Liver (tissue), 9 donors: ENCODE results near the gene CIBAR2. TPM values are rescaled to one million over a fixed set of nuclear protein-coding genes. Genes with fewer than 3 reads are reported as not detected.

ENCODE experiments used
- DNase-seq: peaks from one replicate; pipeline ENCODE4 v3.0.0-alpha.2; 2017; ENCODE audit warnings: low spot score
- H3K27ac ChIP-seq, 2 donors: one replicate each; pipeline ENCODE4 v1.7.0; 2013; ENCODE audit warnings: inconsistent platforms in 2 of 2, low read length in 2 of 2, control low read depth in 1 of 2, low read depth in 1 of 2, mild to moderate bottlenecking in 1 of 2
- H3K27me3 ChIP-seq, 4 donors: one replicate each; pipeline versions ENCODE4 v1.6.1 to v1.7.0; 2013; ENCODE audit warnings: low read length in 3 of 4, inconsistent platforms in 1 of 4, mild to moderate bottlenecking in 1 of 4, moderate library complexity in 1 of 4; ENCODE audit not compliant: control insufficient read depth in 4 of 4, insufficient read depth in 4 of 4
- H3K36me3 ChIP-seq, 4 donors: one replicate each; pipeline versions ENCODE4 v1.6.1 to v1.7.0; 2013; ENCODE audit warnings: low read length in 3 of 4, mild to moderate bottlenecking in 3 of 4, low read depth in 1 of 4, moderate library complexity in 1 of 4; ENCODE audit not compliant: control insufficient read depth in 4 of 4, insufficient read depth in 3 of 4
- H3K4me1 ChIP-seq, 4 donors: one replicate each; pipeline versions ENCODE4 v1.6.1 to v1.7.0; 2013; ENCODE audit warnings: low read length in 3 of 4, mild to moderate bottlenecking in 3 of 4, moderate library complexity in 1 of 4; ENCODE audit not compliant: control insufficient read depth in 4 of 4, insufficient read depth in 4 of 4
- H3K4me3 ChIP-seq, 3 donors: one replicate each; pipeline versions ENCODE4 v1.6.1 to v1.7.0; 2013; ENCODE audit warnings: low read length in 3 of 3, control low read depth in 1 of 3, low read depth in 1 of 3, mild to moderate bottlenecking in 1 of 3
- H3K9ac ChIP-seq, 2 donors: one replicate each; pipeline ENCODE4 v1.7.0; 2013; ENCODE audit warnings: low read length in 2 of 2, mild to moderate bottlenecking in 2 of 2, moderate library complexity in 2 of 2, control low read depth in 1 of 2, low read depth in 1 of 2
- H3K9me3 ChIP-seq, 4 donors: one replicate each; pipeline versions ENCODE4 v1.6.1 to v1.7.0; 2013; ENCODE audit warnings: low read length in 3 of 4; ENCODE audit not compliant: control insufficient read depth in 4 of 4
- ATF3 ChIP-seq: IDR thresholded peaks from 2 replicates; pipeline ENCODE4 v1.6.1; 2016; ENCODE audit warnings: antibody characterized with exemption
- EGR1 ChIP-seq, 2 donors: IDR thresholded peaks; 2 replicates each; pipeline ENCODE4 v1.6.1; 2016 to 2018; ENCODE audit warnings: antibody characterized with exemption in 2 of 2, low read depth in 2 of 2
- FOXA1 ChIP-seq: IDR thresholded peaks from 2 replicates; pipeline ENCODE4 v1.6.1; 2016; ENCODE audit warnings: antibody characterized with exemption
- FOXA2 ChIP-seq: IDR thresholded peaks from 2 replicates; pipeline ENCODE4 v1.6.1; 2016; ENCODE audit warnings: antibody characterized with exemption
- GABPA ChIP-seq, 2 donors: IDR thresholded peaks in 1 of 2; conservative IDR thresholded peaks in 1 of 2; 2 replicates each; pipeline ENCODE4 v1.6.1; 2016; ENCODE audit warnings: antibody characterized with exemption in 2 of 2, mild to moderate bottlenecking in 1 of 2, moderate library complexity in 1 of 2
- HNF4A ChIP-seq, 2 donors: conservative IDR thresholded peaks; 2 replicates each; pipeline ENCODE4 v1.6.1; 2016; ENCODE audit warnings: antibody characterized with exemption in 2 of 2, mild to moderate bottlenecking in 2 of 2
- HNF4G ChIP-seq: IDR thresholded peaks from 2 replicates; pipeline ENCODE4 v1.6.1; 2016; ENCODE audit warnings: antibody characterized with exemption
- JUND ChIP-seq, 2 donors: IDR thresholded peaks; 2 replicates each; pipeline ENCODE4 v1.6.1; 2016; ENCODE audit warnings: antibody characterized with exemption in 2 of 2
- MAX ChIP-seq: IDR thresholded peaks from 2 replicates; pipeline ENCODE4 v1.6.1; 2016; ENCODE audit warnings: antibody characterized with exemption
- NR2F2 ChIP-seq: IDR thresholded peaks from 2 replicates; pipeline ENCODE4 v1.6.1; 2016; ENCODE audit warnings: antibody characterized with exemption
- RAD21 ChIP-seq, 2 donors: IDR thresholded peaks; 2 replicates each; pipeline ENCODE4 v1.6.1; 2016; ENCODE audit warnings: antibody characterized with exemption in 2 of 2, mild to moderate bottlenecking in 2 of 2
- REST ChIP-seq: IDR thresholded peaks from 2 replicates; pipeline ENCODE4 v1.6.1; 2016; ENCODE audit warnings: antibody characterized with exemption, mild to moderate bottlenecking
- RXRA ChIP-seq, 2 donors: IDR thresholded peaks; 2 replicates each; pipeline ENCODE4 v1.6.1; 2017 to 2018; ENCODE audit warnings: antibody characterized with exemption in 2 of 2, mild to moderate bottlenecking in 1 of 2
- SP1 ChIP-seq: IDR thresholded peaks from 2 replicates; pipeline ENCODE4 v1.6.1; 2018; ENCODE audit warnings: antibody characterized with exemption, mild to moderate bottlenecking
- TAF1 ChIP-seq: conservative IDR thresholded peaks from 2 replicates; pipeline ENCODE4 v1.6.1; 2016; ENCODE audit warnings: antibody characterized with exemption, mild to moderate bottlenecking
- YY1 ChIP-seq: IDR thresholded peaks from 2 replicates; pipeline ENCODE4 v1.6.1; 2016; ENCODE audit warnings: antibody characterized with exemption, mild to moderate bottlenecking
- WGBS: extraction: QIAGEN DNeasy Blood & Tissue Kit; methylation state at CpG from one replicate; pipeline ENCODE4 v1.1.7; 2013; 5-methylcytosine and 5-hydroxymethylcytosine counted together
- polyA plus RNA-seq, 2 donors: library from polyadenylated mRNA; stranded (reverse) in 1 of 2; unstranded in 1 of 2; fragments of 200-250 nt in 1 of 2; fragments of >200 nt in 1 of 2; fragmentation: Nextera tagmentation in 1 of 2; extraction: Ambion mirVana in 1 of 2; gene quantifications; one replicate each; pipeline versions ENCODE4 v1.2.1 to v1.2.3, GENCODE V29; 2013 to 2015
- total RNA-seq, 2 donors: library from RNA; depleted of rRNA; stranded (reverse); fragments of >200 nt; gene quantifications; one replicate each; pipeline ENCODE4 v1.2.3, GENCODE V29; 2014
- TF ChIP-seq, protein P1 (sequence below): fragments of 150-350 bp; IDR thresholded peaks from 2 replicates; pipeline ENCODE4 v1.5.1; 2017; ENCODE audit warnings: improper control_type of control experiment, low read depth, low read length; ENCODE audit not compliant: missing input control
- TF ChIP-seq, protein P2 (sequence below): IDR thresholded peaks from 2 replicates; pipeline ENCODE4 v1.6.1; 2016; ENCODE audit warnings: antibody characterized with exemption
- donor health status: healthy.
- donor health status: healthy.
- donor health status: healthy.
- donor health status: healthy.
- donor health status: healthy.

Gene CIBAR2
- total and polyA plus RNA-seq, 4 donors, result not detected

GRCh38 chr16:85139881-85140339 lies 27.6 kb upstream of the CIBAR2 start:
- H3K4me1 ChIP-seq, result peaks cover 0 to 20% (median 10%) of the 10 kb centered on the region in 4 donors
- 77% methylated on average over 9 of the region's 9 CpGs for WGBS
- H3K9me3 ChIP-seq, result peaks cover 0 to 5% (median 0%) of the 10 kb centered on the region in 4 donors
- DNase-seq, result no peak
- H3K9ac ChIP-seq, result no peak overlapping the region
- no peak for TF ChIP-seq GABPA (IDR thresholded peaks at IDR 0.05 in 1 of 2, conservative IDR thresholded peaks at IDR 0.05 in 1 of 2)
- no peak for TF ChIP-seq HNF4G
- TF ChIP-seq EGR1 (IDR thresholded peaks at IDR 0.05; ENCODE audit: low read depth in 2 of 2), result no peak
- no peak for TF ChIP-seq JUND (IDR thresholded peaks at IDR 0.05)
- TF ChIP-seq FOXA1, result no peak
- TF ChIP-seq NR2F2, result no peak
- no peak for TF ChIP-seq MAX
- TF ChIP-seq SP1, result no peak
- TF ChIP-seq, protein P1, sequence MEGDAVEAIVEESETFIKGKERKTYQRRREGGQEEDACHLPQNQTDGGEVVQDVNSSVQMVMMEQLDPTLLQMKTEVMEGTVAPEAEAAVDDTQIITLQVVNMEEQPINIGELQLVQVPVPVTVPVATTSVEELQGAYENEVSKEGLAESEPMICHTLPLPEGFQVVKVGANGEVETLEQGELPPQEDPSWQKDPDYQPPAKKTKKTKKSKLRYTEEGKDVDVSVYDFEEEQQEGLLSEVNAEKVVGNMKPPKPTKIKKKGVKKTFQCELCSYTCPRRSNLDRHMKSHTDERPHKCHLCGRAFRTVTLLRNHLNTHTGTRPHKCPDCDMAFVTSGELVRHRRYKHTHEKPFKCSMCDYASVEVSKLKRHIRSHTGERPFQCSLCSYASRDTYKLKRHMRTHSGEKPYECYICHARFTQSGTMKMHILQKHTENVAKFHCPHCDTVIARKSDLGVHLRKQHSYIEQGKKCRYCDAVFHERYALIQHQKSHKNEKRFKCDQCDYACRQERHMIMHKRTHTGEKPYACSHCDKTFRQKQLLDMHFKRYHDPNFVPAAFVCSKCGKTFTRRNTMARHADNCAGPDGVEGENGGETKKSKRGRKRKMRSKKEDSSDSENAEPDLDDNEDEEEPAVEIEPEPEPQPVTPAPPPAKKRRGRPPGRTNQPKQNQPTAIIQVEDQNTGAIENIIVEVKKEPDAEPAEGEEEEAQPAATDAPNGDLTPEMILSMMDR, result no peak
- no peak for TF ChIP-seq HNF4A (conservative IDR thresholded peaks at IDR 0.05)
- TF ChIP-seq ATF3, result no peak
- H3K27ac ChIP-seq, result no peak overlapping the region
- no peaks in the 10 kb centered on the region for H3K36me3 ChIP-seq
- H3K27me3 ChIP-seq, result no peaks in the 10 kb centered on the region
- H3K4me3 ChIP-seq, result no peak overlapping the region

- no peaks in the 10 kb centered on the region for H3K27me3 ChIP-seq
- H3K4me3 ChIP-seq, result no peak overlapping the region
- TF ChIP-seq YY1 (no peak), RAD21 (IDR thresholded peaks at IDR 0.05) (no peak), HNF4A (conservative IDR thresholded peaks at IDR 0.05) (no peak), SP1 (no peak), JUND (IDR thresholded peaks at IDR 0.05) (no peak), GABPA (IDR thresholded peaks at IDR 0.05 in 1 of 2, conservative IDR thresholded peaks at IDR 0.05 in 1 of 2) (no peak), EGR1 (IDR thresholded peaks at IDR 0.05; ENCODE audit: low read depth in 2 of 2) (no peak), MAX (no peak), RXRA (IDR thresholded peaks at IDR 0.05) (no peak), REST (no peak), FOXA1 (no peak), HNF4G (no peak), TAF1 (no peak), NR2F2 (no peak), ATF3 (no peak), FOXA2 (no peak)
- TF ChIP-seq, protein P1, result no peak
- TF ChIP-seq, protein P2, sequence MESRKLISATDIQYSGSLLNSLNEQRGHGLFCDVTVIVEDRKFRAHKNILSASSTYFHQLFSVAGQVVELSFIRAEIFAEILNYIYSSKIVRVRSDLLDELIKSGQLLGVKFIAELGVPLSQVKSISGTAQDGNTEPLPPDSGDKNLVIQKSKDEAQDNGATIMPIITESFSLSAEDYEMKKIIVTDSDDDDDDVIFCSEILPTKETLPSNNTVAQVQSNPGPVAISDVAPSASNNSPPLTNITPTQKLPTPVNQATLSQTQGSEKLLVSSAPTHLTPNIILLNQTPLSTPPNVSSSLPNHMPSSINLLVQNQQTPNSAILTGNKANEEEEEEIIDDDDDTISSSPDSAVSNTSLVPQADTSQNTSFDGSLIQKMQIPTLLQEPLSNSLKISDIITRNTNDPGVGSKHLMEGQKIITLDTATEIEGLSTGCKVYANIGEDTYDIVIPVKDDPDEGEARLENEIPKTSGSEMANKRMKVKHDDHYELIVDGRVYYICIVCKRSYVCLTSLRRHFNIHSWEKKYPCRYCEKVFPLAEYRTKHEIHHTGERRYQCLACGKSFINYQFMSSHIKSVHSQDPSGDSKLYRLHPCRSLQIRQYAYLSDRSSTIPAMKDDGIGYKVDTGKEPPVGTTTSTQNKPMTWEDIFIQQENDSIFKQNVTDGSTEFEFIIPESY, result no peak
- peaks cover 0 to 5% (median 0%) of the 10 kb centered on the region in 4 donors for H3K9me3 ChIP-seq
- H3K4me1 ChIP-seq, result peaks cover 0 to 20% (median 10%) of the 10 kb centered on the region in 4 donors
- 88% methylated on average over 16 of the region's 16 CpGs for WGBS
- H3K36me3 ChIP-seq, result no peaks in the 10 kb centered on the region
- no peak overlapping the region for H3K27ac ChIP-seq
- DNase-seq, result no peak
- no peak overlapping the region for H3K9ac ChIP-seq
Measured at GRCh38 chr16:85138825-85139627, 26.8 kb upstream of the CIBAR2 start.
